Measurements from ENCODE around the gene AMOT. TPM values are rescaled to one million over a fixed set of nuclear protein-coding genes. Genes with fewer than 3 reads are reported as not detected.

AMOT gene, protein sequence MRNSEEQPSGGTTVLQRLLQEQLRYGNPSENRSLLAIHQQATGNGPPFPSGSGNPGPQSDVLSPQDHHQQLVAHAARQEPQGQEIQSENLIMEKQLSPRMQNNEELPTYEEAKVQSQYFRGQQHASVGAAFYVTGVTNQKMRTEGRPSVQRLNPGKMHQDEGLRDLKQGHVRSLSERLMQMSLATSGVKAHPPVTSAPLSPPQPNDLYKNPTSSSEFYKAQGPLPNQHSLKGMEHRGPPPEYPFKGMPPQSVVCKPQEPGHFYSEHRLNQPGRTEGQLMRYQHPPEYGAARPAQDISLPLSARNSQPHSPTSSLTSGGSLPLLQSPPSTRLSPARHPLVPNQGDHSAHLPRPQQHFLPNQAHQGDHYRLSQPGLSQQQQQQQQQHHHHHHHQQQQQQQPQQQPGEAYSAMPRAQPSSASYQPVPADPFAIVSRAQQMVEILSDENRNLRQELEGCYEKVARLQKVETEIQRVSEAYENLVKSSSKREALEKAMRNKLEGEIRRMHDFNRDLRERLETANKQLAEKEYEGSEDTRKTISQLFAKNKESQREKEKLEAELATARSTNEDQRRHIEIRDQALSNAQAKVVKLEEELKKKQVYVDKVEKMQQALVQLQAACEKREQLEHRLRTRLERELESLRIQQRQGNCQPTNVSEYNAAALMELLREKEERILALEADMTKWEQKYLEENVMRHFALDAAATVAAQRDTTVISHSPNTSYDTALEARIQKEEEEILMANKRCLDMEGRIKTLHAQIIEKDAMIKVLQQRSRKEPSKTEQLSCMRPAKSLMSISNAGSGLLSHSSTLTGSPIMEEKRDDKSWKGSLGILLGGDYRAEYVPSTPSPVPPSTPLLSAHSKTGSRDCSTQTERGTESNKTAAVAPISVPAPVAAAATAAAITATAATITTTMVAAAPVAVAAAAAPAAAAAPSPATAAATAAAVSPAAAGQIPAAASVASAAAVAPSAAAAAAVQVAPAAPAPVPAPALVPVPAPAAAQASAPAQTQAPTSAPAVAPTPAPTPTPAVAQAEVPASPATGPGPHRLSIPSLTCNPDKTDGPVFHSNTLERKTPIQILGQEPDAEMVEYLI
- total RNA-seq, result 5.0 and 6.1 TPM in 2 replicates

DNA sequence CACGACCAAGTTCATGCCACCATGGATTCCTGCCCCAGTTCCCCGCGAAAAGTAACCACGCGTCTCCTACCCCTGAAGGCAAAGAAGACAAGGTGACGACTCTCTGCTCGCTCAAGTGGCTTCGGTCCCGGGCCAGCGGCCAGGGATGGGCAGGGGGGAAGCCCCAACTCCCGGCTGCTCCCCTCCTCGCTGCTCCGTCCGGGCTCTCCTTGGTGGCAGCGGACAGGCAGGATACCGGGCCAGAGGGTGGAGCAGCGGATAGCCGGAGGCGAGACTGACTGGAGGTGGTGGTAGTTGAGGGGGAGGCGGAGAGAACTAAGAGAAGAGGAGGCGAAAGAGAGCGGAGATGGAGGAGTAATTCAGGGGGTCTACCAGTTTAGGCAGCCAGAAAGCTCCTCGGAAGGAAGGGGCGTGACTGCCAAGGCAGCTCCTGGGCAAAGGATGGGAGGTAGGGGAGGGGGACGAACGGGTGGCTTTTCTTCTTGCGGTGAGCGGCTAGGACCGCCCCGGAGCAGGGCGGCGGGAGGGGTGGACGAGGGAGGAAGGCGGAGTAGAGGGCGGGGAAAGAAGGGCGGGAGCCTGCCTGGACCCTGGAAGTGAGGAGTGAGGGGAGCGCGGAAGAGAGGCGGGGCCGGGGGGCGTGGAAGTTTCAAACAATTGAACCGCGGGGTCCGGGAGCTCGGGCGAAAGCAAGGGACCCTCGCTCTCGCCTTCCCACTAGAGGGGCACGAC lies at the start of gene AMOT:
AMOT (minus strand) TSS at position 450 of the 732 bp plus-strand sequence. CDS start 17,705 bp downstream, outside the sequence.

Other genes with a start within 250 kb of the AMOT start
- gene LHFPL1, start 160.9 kb downstream of the AMOT start, total RNA-seq, result not detected in 2 replicates

Measured in bronchus fibroblast of lung (primary cell).